Glomerular visceral epithelial cell (primary cell): ENCODE data around the gene TBC1D3E.
"Not testable (repeated sequence)": the region's sequence is repeated elsewhere in the genome, so short reads cannot be mapped to it uniquely, and the experiment has no call there.

ENCODE experiments used
- DNase-seq: peaks from one replicate; pipeline ENCODE4 v3.0.0-alpha.2; 2016; ENCODE audit errors: extremely low spot score

Gene TBC1D3E

GRCh38 chr17:38127651-38128050 is at the start of gene TBC1D3E:
Gene TBC1D3E (plus strand): TSS chr17:38127951. CDS start chr17:38129496, 1,545 bp downstream.
- not testable (repeated sequence) for DNase-seq

- DNase-seq = not testable (repeated sequence)
These were observed 40.4 kb upstream of the TBC1D3E start for GRCh38 chr17:38087344-38087743.

GRCh38 chr17:38088120-38088519 is 39.6 kb upstream of the TBC1D3E start:
- DNase-seq = not testable (repeated sequence)

- DNase-seq = not testable (repeated sequence)
These were observed 33.6 kb upstream of the TBC1D3E start for GRCh38 chr17:38094059-38094694.

- DNase-seq = not testable (repeated sequence)
These were observed 28.5 kb upstream of the TBC1D3E start for GRCh38 chr17:38099262-38099661.

- DNase-seq = not testable (repeated sequence)
These were observed 7.9 kb upstream of the TBC1D3E start for GRCh38 chr17:38119829-38120228.

- DNase-seq = not testable (repeated sequence)
These were observed 7.1 kb downstream of the TBC1D3E start for GRCh38 chr17:38134860-38135259.
